HG03520 (cell line): ENCODE results near the gene LAPTM4A.
"Not testable (repeated sequence)": the region's sequence is repeated elsewhere in the genome, so short reads cannot be mapped to it uniquely, and the experiment has no call there.

ENCODE experiments used
- ATAC-seq: cut with Tn5 transposase; IDR thresholded peaks from one replicate; pipeline ENCODE4 v1.9.1; 2021; ENCODE audit warnings: mild to moderate bottlenecking, moderate library complexity; ENCODE audit not compliant: unreplicated experiment

Gene LAPTM4A

GRCh38 chr2:20051532-20052228, at the start of gene LAPTM4A:
LAPTM4A (minus strand) TSS chr2:20051628; CDS start chr2:20051520, 108 bp downstream.
- peak; percentile 95 for ATAC-seq

DNA sequence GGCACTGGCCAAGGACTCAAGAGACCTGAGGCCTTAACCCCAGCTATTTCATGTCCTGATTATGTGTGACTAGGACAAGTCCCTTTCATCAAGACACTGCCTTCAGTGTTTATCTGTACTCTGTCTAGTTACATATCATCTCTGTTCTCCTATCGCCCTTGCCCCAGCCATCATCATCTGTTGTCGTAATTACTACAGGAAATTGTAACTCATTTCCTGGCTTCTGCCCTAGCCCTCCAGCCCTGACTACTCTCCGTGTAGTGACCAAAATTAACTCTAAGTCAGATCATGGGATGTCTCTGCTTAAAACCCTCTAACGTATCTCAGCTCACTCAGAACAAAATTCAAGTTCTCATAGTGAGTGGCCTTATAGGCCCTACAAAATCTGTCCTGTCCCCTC, 49.3 kb upstream of the LAPTM4A start:
- no peak for ATAC-seq

- ATAC-seq, result no peak
Observed at GRCh38 chr2:20099780-20100179, 48.4 kb upstream of the LAPTM4A start.

DNA sequence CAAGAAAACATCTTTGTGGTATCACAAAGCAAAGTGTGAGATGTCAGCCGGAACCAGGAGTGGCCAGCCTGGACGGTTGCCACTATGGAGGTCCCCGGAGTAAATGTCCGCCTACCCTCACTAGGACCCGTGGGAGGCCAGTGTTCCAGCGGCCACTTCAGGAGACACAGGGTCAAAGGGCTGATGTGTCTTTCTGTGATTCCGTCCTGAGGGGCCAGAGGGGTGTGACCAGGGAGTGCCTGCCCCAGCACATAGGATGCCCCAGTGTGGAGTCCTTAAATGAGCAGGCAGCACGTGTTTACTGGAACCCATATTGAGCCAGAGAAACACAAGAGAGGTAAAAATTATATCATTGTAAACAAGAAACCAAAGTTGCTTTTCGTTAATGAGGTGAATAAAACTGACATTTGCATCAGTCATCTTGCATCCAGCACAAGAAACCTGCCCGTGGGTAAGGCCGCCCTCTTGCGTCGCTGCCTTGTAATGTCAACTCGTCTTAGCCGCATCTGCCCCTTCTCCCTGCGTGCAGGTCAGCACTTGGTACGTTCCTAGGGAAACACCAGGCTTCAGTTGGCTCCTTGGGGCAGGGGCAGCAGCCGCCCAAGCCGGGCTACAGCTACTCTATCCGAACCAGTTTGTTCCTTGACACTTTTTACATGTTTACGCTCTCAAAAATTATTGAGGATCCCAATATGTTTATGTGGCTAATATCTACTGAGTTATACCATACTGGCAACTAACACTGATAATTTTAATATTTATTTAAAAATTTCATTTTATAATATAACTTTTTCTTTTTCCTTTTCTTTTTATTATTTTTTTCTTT, 46.7 kb upstream of the LAPTM4A start:
- peak; percentile 91 for ATAC-seq

- no peak for ATAC-seq
Observed at GRCh38 chr2:20095469-20095868, 44.0 kb upstream of the LAPTM4A start.

DNA sequence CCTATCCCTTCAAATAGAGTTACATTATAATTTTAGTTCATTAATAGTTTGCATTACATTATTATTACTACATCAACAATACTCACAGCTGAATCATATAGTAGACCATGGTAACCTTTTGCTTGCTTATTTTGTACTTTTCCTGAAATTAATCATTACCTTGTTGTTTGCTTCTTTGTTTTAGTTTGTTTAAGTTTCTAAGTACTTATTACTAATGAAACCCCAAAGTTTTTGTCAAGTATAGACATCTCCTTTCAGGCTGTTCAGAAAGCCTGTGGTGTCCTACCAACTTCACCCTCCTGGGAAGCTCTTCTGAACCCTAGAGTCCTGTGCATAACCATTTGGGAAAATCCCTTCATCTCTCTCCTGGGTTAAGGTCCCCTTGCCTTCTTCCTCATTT, 43.5 kb upstream of the LAPTM4A start:
- no peak for ATAC-seq

DNA sequence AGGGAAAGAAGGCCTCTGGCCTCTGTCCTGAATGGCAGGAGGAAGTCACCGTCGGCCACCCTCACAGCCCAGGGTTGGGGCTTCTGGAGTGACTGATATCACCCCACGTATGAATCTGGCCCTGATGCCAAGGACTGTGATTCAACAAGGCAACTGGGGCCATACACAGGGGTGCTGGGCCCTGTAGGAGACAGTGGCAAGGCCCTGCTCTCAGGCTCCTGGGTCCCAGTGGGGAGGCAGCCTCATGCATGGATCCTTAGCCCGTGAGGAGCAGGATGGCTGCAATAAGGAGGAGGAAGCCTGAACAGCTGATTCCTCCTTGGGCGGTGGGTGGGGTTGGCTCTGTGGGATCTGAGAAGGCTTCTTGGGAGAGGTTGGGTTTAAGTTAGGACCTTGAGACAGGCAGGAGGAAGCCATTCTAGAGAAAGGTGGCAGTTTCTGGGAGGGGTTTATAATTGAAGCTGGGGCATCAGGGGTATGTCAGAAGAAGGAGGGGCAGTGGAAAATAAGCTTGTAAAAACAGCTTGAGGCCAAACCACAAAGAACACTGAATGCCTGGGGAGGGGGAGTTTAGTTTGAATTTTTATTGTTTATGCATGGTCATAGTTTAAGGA, 42.8 kb upstream of the LAPTM4A start:
- no peak for ATAC-seq

DNA sequence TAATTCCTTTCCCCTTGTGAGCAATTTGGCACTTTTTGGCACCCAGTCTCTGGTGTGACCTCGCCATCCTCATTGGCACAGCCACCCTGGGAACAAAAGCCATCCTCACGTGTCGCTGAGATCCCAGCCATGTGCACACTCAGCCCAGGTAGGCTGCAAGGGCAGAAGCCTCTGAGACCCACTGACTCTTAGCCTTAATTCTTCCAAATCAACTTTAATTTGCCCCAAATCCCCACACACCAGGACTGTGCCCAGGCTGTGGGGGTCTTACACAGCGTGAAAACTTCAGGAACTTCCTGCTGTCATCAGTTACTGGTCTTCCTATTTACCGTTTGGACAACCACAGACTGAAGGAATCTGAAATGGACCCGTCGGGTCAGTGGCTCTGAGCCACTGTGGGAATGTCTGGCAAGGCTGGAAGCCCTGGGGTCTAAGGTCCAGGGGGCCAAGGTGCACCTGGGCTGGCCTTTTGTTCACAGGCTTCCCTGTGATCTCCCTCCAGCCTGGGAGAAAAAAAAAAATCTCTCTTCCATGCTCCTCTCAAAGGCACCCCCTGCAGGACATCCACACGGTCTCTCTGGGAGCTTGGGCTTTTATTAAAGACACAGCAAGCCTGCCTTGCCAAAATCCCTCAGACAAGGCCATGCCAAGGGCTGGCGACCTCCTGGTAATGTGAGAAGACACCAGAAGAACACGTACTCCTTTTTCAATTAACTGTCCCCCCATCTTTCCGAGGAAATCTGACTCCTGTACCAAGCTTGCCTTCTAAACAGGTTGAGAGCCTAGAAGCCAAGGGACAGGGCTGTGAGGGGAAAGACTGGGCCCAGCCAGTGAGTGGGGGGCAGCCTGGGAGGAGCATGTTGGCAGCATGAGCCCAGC, 42.1 kb upstream of the LAPTM4A start:
- no peak for ATAC-seq

DNA sequence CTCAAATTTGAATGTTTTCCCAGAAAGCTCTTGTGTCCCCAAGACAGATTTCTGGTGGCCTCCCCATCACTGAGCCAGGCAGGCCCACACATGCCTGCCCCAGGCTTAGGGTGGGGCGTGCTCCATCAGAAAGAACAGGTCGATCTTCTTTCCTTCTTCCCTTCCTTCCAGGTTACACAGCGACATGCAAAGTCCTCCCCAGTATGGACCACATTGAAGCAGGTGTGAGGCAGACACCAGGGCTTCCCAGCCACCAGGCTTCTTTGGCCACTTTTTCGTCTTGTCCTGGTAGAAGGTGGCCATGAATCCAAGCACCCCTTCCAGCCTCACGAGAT, 41.4 kb upstream of the LAPTM4A start:
- no peak for ATAC-seq

DNA sequence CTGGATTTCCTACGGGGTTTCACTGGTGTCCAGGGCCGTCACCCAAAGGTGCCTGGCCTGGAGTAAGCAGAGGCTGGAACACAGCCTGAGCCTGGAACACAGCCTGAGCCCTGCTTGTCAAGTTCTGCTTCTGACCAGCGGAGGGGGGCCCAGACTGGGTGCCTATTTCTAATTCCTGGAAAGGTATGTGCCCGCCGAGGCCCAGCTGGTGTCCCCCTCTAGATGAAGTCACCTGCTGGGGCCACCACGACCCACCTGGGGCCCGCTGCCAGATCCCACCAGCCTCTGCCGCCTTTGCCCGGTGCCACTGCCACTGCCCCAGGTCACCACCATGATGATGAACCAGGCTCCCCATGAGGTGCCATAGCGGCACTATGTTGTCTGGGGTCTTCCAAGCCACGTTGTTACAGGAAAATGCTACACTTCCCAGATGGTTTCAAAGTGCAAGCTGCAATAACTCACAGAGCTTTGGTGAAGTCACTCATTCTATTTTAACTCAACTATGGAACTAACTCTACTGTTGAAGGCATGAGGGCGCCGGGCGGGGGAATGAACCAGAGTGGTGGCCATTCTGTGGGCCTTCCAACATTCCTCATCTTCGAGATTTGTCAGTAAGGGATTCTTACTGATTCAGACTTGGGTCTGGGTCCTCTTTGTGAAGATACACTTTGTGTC, 40.9 kb upstream of the LAPTM4A start:
- ATAC-seq, result no peak

DNA sequence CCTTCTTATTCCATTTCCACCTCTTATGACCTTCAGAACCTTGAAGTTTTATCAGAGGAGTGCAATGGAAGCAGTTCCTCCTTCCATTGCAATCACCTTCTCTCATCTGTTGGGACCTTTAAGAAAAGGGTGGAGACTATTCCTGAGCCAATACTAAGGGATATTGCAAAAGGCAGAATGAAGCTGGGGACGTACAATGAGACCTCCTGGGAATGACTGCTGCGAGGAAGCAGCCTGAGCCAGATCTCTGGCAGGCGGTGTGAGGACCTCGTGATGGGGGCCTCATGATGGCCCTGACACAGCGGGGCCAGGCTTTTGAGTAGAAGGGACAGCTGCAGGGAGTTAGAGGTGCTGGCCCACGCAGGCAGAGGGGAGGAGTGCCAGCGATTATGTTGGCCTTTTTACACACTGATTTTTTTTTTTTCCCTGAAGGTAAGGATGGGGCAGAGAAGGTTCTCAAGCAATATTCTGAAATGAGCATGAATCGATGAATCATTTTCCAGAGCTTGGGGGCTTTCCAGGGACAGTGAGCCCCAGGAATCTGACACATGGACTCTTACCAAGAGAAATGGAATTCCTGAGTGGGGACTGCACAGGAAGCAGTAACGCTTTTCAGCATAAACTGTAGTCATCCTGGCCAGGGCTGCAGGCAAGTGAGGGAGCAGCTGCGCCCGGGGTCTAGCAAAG, 40.0 kb upstream of the LAPTM4A start:
- ATAC-seq, result no peak

DNA sequence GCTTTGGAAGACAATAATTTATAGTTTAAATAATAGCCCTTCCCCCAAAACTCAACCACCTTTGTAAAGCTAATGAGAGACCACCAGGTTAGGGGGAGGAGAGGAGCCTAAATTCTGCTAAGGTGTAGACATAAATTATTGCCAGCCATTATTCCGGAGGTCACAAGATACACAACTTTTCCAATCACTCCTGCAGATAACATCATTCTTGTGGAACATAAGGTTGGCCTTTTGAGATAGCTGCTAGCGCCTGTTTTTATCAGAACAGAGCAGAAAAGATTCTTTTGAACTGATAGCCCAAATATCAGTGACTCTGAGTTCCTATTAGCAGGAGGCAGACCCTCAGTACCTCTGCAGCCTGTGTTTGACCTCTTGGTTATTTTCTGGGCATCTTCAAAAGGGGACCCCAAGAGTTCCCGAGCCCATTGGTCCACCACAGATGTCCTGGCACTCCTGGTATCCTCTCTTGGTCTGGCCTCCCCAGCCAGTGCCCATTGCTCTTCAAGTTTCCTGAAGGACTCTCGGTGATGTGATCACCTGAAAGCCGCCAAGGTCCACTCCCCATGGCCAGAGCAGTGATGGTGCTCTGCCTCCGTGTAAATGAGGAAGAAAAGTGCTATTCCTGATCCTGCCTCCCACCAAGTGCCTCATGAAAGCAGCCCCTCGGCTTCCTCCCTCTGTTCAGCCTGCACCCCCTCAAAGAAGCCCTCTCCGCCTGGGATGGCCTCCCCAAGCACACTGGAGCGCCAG, 38.5 kb upstream of the LAPTM4A start:
- no peak for ATAC-seq

GRCh38 chr2:20085909-20086308, 34.5 kb upstream of the LAPTM4A start:
- ATAC-seq, result not testable (repeated sequence)

GRCh38 chr2:20082812-20083211, 31.4 kb upstream of the LAPTM4A start:
- ATAC-seq, result not testable (repeated sequence)

GRCh38 chr2:20081841-20082240, 30.4 kb upstream of the LAPTM4A start:
- no peak for ATAC-seq

DNA sequence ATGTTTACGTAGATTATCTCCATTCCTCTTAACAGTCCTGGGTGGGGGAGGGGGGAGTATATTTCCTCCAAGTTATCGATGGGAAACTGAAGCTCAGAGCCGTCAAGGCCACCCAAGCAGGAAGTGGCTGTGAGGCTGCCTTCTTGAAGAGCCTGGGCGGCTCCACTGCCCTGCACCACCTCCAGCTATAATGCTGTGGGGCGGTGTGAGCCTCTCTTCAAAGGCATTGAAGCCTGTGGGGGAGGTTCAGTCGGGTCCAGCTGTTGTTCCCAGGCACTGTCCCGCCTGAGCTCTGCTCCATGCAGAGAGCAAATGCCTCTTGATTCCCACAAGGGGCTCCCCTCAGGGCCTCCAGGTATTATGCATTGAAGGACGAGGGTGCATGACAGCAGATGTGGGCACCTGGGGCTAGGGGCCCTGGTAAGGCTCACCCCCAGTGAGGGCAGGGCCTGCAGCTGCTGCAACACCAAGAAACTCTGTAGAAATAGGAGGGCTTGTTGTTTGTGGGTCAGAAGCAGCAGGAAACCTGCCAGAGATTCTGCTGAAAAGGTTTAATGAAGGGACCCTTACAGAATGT, 29.5 kb upstream of the LAPTM4A start:
- ATAC-seq, result no peak

DNA sequence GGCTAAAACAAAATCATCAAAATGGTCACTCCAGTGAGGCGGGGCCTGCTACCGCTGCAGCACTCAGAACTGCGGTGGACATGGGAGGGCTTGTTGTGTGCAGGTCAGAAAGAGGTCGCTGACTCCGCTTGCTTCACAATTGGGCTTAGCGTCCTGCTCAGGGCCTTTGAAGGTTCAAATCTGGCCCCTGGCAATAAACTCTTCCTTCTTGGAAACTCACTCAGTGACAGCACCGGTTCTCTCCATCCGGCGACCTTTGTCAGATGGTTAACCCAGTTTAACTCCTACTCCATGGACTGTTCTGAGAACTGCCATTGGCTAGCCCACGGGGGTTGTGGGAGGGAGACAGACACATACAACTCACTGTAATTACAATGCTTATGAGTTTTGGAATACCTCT, 29.0 kb upstream of the LAPTM4A start:
- no peak for ATAC-seq

DNA sequence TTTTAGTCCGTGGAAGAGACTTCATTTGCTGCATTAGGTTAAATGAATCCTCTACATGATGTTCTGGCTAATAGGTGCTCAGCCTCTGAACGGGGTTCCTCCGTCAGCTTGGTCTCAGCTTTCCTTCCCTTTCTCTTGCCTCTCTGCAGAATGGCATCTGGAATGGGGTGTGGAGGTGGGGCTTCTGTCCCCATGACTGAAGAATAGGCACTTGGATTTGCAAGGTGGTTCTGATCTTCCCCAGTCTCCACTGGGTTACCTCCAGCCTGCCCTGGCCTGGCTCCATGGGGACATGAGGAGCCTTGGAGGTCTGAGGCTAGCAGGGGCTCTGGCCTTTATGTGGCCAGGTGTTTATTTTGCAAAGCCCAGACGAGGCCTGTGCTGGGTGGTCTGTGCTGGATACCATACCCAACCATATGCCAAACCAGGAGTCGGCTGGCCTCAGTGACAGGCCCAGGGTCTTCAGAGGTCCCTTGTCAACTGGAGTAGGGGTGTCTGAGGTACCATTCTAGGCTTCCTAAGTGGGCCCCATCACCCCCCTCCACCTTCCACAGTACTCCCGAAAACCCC, 28.2 kb upstream of the LAPTM4A start:
- no peak for ATAC-seq
